HG03103 (cell line): ENCODE results near the gene LGALS9B.
"Not testable (repeated sequence)": the region's sequence is repeated elsewhere in the genome, so short reads cannot be mapped to it uniquely, and the experiment has no call there.

ENCODE experiments used
- ATAC-seq: cut with Tn5 transposase; IDR thresholded peaks from one replicate; pipeline ENCODE4 v1.9.1; 2021; ENCODE audit warnings: low read depth; ENCODE audit not compliant: unreplicated experiment

Gene LGALS9B

GRCh38 chr17:20418838-20419237, 48.5 kb downstream of the LGALS9B start:
- ATAC-seq, result not testable (repeated sequence)

GRCh38 chr17:20417492-20418080, 49.8 kb downstream of the LGALS9B start:
- not testable (repeated sequence) for ATAC-seq

GRCh38 chr17:20416381-20416911, 50.9 kb downstream of the LGALS9B start:
- ATAC-seq, result not testable (repeated sequence)

GRCh38 chr17:20415479-20415878, 51.9 kb downstream of the LGALS9B start:
- not testable (repeated sequence) for ATAC-seq

GRCh38 chr17:20401306-20402022, 65.9 kb downstream of the LGALS9B start:
- not testable (repeated sequence) for ATAC-seq

- not testable (repeated sequence) for ATAC-seq
Measured at GRCh38 chr17:20400559-20401305, 66.6 kb downstream of the LGALS9B start.
